Bronchial epithelial cell (primary cell): ENCODE measurements around the gene TULP4. TPM values are rescaled to one million over a fixed set of nuclear protein-coding genes. Genes with fewer than 3 reads are reported as not detected.

Experiments used
- DNase-seq: peaks from one replicate; pipeline ENCODE4 v3.0.0-alpha.2; 2010; ENCODE audit warnings: low read depth
- FAIRE-seq: peaks from 2 replicates; lab custom pipeline; 2011; peaks lifted over from hg19 to GRCh38; lab: Jason Lieb, UNC
- H3K27me3 ChIP-seq: 2 replicates; pipeline ENCODE4 v1.5.1; 2011; ENCODE audit warnings: low read length; ENCODE audit not compliant: control insufficient read depth, insufficient read depth
- H3K36me3 ChIP-seq: 2 replicates; pipeline ENCODE4 v1.5.1; 2011; ENCODE audit warnings: low read length; ENCODE audit not compliant: control insufficient read depth, insufficient read depth
- H3K4me3 ChIP-seq: 2 replicates; pipeline ENCODE4 v1.5.1; 2011; ENCODE audit warnings: mild to moderate bottlenecking, low read depth, low read length, control low read depth
- total RNA-seq: library from RNA; depleted of rRNA; stranded (reverse); fragments of >200 nt; gene quantifications from 2 replicates; pipeline ENCODE4 v1.2.1, GENCODE V29; 2014
- TF ChIP-seq, protein P1 (sequence below): IDR thresholded peaks from 2 replicates; pipeline ENCODE4 v1.5.1; 2011; ENCODE audit warnings: mild to moderate bottlenecking, moderate library complexity, low read length, control low read depth, inconsistent platforms; ENCODE audit not compliant: insufficient read depth, severe bottlenecking

The TULP4 gene
- total RNA-seq, 1 donor from 2014 or later = 127 TPM

DNA sequence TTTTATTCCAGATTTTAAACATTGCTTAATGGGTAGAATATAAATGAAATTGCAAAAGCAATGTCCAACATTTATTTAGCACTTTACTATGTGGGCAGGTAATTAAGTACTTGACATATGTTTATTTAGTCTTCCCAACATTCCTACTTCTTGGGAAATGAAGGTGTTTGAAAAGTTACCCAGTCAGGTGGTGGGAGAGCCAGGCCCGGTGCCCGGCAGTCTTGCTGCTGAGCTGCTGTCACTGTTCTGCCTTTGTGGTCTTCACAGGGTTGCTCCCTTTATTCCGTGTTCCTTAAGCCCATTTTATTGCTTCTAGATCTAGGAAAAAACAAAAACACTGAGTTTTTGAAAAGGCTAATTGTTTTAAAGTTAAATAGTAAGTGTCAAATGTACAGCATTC, 42.6 kb upstream of the TULP4 start:
- DNase-seq = no peak

DNA sequence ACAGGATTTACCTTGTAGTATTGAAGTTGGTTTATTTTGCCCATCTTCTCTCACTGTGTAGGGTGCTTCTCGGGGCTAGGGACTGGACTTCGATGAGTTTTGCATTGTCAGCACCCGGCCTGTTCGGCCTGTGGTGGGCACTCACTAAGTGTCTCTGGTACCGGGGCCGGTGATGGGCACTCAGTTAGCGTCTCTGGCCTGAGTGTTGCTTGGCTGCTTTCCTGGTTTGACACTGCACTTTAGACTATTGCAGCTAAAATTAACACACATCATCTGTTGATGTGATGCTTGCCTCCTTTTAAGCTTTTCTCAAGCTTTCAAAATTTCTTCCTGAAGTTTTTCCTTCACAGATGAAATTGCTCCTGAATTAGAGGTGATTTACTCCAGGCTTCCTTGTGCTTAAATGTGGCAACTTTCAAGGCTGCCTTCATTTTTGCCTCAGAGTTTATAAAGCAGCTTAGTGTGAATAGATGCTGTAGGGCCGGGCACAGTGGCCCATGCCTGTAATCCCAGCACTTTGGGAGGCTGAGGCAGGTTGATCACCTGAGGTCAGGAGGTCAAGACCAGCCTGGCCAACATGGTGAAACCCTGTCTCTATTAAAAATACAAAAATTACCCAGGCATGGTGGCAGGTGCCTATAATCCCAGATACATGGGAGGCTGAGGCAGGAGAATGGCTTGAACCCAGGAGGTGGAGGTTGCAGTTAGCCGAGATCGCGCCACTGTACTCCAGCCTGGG, 41.7 kb upstream of the TULP4 start:
- TF ChIP-seq, protein P1, sequence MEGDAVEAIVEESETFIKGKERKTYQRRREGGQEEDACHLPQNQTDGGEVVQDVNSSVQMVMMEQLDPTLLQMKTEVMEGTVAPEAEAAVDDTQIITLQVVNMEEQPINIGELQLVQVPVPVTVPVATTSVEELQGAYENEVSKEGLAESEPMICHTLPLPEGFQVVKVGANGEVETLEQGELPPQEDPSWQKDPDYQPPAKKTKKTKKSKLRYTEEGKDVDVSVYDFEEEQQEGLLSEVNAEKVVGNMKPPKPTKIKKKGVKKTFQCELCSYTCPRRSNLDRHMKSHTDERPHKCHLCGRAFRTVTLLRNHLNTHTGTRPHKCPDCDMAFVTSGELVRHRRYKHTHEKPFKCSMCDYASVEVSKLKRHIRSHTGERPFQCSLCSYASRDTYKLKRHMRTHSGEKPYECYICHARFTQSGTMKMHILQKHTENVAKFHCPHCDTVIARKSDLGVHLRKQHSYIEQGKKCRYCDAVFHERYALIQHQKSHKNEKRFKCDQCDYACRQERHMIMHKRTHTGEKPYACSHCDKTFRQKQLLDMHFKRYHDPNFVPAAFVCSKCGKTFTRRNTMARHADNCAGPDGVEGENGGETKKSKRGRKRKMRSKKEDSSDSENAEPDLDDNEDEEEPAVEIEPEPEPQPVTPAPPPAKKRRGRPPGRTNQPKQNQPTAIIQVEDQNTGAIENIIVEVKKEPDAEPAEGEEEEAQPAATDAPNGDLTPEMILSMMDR = no peak
- DNase-seq (no peak), FAIRE-seq (no peak)
- H3K27me3 ChIP-seq = no peaks in the 10 kb centered on the region
- no peaks in the 10 kb centered on the region for H3K36me3 ChIP-seq
- no peak overlapping the region for H3K4me3 ChIP-seq

More for the DNA sequence above, 42.6 kb upstream of the TULP4 start:
- TF ChIP-seq, protein P1 = no peak
- Histone ChIP-seq H3K36me3 (no peaks in the 10 kb centered on the region), H3K27me3 (no peaks in the 10 kb centered on the region), H3K4me3 (no peak overlapping the region)
- no peak for FAIRE-seq

DNA sequence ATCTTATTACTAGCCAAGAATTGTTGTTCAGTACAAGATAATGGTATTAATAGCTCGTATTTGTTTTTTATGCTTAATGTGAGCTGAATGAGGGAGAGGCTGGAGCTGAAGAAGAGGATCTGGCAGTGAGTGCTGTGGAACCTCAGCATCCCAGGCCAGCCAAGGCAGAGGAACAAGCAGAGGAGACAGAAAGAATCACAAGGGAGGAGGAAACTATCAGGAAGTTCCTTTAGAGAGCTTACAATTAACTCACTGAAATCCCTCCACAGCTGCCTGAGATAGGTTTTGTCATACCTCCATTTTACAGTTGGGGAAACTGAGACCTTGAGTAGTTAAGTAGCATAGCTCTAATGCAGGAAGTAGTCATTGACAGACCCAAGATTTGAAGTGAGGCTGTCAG, 39.9 kb upstream of the TULP4 start:
- DNase-seq (no peak), FAIRE-seq (no peak)
- Histone ChIP-seq H3K27me3 (no peaks in the 10 kb centered on the region), H3K4me3 (no peak overlapping the region), H3K36me3 (no peaks in the 10 kb centered on the region)
- TF ChIP-seq, protein P1 = no peak

DNA sequence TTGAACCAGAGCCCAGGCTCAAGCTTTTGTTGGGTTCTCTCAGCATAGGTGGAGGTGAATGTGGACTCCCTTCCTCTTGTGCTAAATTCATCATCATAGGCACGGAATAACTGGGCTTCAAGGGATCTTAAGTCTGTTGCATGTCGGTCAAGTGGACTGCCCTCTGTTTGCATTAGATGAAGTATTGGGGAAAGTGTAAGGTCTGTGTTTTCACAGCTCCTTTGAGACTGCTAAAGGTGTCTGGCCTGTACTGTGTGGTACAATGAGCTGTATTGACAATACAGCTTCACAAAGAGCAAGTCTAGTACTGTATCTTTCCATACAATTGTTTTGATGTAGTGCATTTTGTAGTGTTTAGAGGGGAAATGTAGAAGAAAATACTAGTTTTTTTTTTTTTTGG, 34.3 kb upstream of the TULP4 start:
- no peaks in the 10 kb centered on the region for H3K27me3 ChIP-seq
- H3K4me3 ChIP-seq = no peak overlapping the region
- DNase-seq (no peak), FAIRE-seq (no peak)
- H3K36me3 ChIP-seq = no peaks in the 10 kb centered on the region
- TF ChIP-seq, protein P1 = no peak

DNA sequence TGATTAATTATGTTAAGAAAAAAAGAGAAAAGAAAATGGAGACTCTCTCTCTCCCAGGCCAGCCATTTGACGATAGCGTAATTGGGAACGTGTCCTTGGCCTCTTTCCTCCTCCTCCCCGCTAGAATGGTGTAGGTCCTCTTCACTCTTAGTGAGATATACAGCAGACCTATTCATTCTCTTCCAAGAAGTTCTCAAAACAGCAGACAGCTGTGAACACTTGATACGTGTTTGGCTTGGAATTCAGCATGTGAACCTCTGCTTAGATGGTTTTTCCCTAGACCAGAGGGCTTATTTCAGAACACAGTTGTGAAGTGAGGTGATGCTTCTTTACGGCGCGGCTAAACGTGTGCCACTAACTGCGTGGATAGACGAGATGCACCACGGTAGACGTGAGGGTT, 32.6 kb upstream of the TULP4 start:
- H3K27me3 ChIP-seq = no peaks in the 10 kb centered on the region
- DNase-seq = no peak
- H3K36me3 ChIP-seq = no peaks in the 10 kb centered on the region
- TF ChIP-seq, protein P1 = no peak
- H3K4me3 ChIP-seq = no peak overlapping the region
- FAIRE-seq = no peak
